Esophagus muscularis mucosa (tissue), 3 donors: ENCODE measurements around the gene FGFR2.

ENCODE experiments used
- CTCF ChIP-seq, 3 experiments: fragments of 200-600 bp in 2 of 3; fragments of 450-650 bp in 1 of 3; sonication (generic) in 2 of 3; IDR thresholded peaks; one replicate each; pipeline ENCODE4 v1.5.1; 2017 to 2019; ENCODE audit warnings: antibody characterized with exemption in 3 of 3, mild to moderate bottlenecking in 2 of 3, moderate library complexity in 1 of 3
- POLR2A ChIP-seq: fragments of 450-650 bp; IDR thresholded peaks from one replicate; pipeline ENCODE4 v1.6.1; 2017; ENCODE audit warnings: antibody characterized with exemption, moderate library complexity, mild to moderate bottlenecking, low read depth
- POLR2AphosphoS5 ChIP-seq, 2 donors: sonication (generic); formaldehyde crosslinking; IDR thresholded peaks; one replicate each; pipeline ENCODE4 v1.6.1; 2017; ENCODE audit warnings: antibody characterized with exemption in 2 of 2

DNA sequence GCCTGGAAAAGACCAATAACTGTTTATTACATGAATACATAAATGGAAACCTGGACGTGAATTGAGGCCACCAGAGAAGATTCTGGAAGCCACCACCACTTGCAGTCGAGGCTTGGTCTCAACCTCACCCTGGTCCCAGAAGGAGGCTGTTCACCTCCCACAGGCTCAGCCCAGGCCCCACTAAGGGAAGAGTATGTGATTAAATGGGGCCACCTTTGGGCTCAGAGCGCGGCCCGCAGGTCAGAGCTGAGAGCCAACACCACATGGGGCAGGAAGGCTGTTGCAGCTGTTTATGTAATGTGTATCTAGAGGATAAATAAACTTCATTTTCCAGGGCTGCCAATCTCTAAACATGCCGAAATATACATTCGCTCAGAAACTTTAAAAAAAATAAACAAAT lies 17.6 kb upstream of the FGFR2 start:
- TF ChIP-seq CTCF (IDR thresholded peaks at IDR 0.05) (no peak), POLR2AphosphoS5 (IDR thresholded peaks at IDR 0.05) (no peak), POLR2A (no peak)
